Liver (tissue), 9 donors: ENCODE measurements around the gene SLC26A11. TPM values are rescaled to one million over a fixed set of nuclear protein-coding genes. Genes with fewer than 3 reads are reported as not detected.

Source experiments
- DNase-seq: peaks from one replicate; pipeline ENCODE4 v3.0.0-alpha.2; 2017; ENCODE audit warnings: low spot score
- H3K27ac ChIP-seq, 2 donors: one replicate each; pipeline ENCODE4 v1.7.0; 2013; ENCODE audit warnings: inconsistent platforms in 2 of 2, low read length in 2 of 2, control low read depth in 1 of 2, low read depth in 1 of 2, mild to moderate bottlenecking in 1 of 2
- H3K27me3 ChIP-seq, 4 donors: one replicate each; pipeline versions ENCODE4 v1.6.1 to v1.7.0; 2013; ENCODE audit warnings: low read length in 3 of 4, inconsistent platforms in 1 of 4, mild to moderate bottlenecking in 1 of 4, moderate library complexity in 1 of 4; ENCODE audit not compliant: control insufficient read depth in 4 of 4, insufficient read depth in 4 of 4
- H3K36me3 ChIP-seq, 4 donors: one replicate each; pipeline versions ENCODE4 v1.6.1 to v1.7.0; 2013; ENCODE audit warnings: low read length in 3 of 4, mild to moderate bottlenecking in 3 of 4, low read depth in 1 of 4, moderate library complexity in 1 of 4; ENCODE audit not compliant: control insufficient read depth in 4 of 4, insufficient read depth in 3 of 4
- H3K4me1 ChIP-seq, 4 donors: one replicate each; pipeline versions ENCODE4 v1.6.1 to v1.7.0; 2013; ENCODE audit warnings: low read length in 3 of 4, mild to moderate bottlenecking in 3 of 4, moderate library complexity in 1 of 4; ENCODE audit not compliant: control insufficient read depth in 4 of 4, insufficient read depth in 4 of 4
- H3K4me3 ChIP-seq, 3 donors: one replicate each; pipeline versions ENCODE4 v1.6.1 to v1.7.0; 2013; ENCODE audit warnings: low read length in 3 of 3, control low read depth in 1 of 3, low read depth in 1 of 3, mild to moderate bottlenecking in 1 of 3
- H3K9ac ChIP-seq, 2 donors: one replicate each; pipeline ENCODE4 v1.7.0; 2013; ENCODE audit warnings: low read length in 2 of 2, mild to moderate bottlenecking in 2 of 2, moderate library complexity in 2 of 2, control low read depth in 1 of 2, low read depth in 1 of 2
- H3K9me3 ChIP-seq, 4 donors: one replicate each; pipeline versions ENCODE4 v1.6.1 to v1.7.0; 2013; ENCODE audit warnings: low read length in 3 of 4; ENCODE audit not compliant: control insufficient read depth in 4 of 4
- ATF3 ChIP-seq: IDR thresholded peaks from 2 replicates; pipeline ENCODE4 v1.6.1; 2016; ENCODE audit warnings: antibody characterized with exemption
- CTCF ChIP-seq: fragments of 150-350 bp; IDR thresholded peaks from 2 replicates; pipeline ENCODE4 v1.5.1; 2017; ENCODE audit warnings: improper control_type of control experiment, low read depth, low read length; ENCODE audit not compliant: missing input control
- FOXA1 ChIP-seq: IDR thresholded peaks from 2 replicates; pipeline ENCODE4 v1.6.1; 2016; ENCODE audit warnings: antibody characterized with exemption
- FOXA2 ChIP-seq: IDR thresholded peaks from 2 replicates; pipeline ENCODE4 v1.6.1; 2016; ENCODE audit warnings: antibody characterized with exemption
- HNF4A ChIP-seq, 2 donors: conservative IDR thresholded peaks; 2 replicates each; pipeline ENCODE4 v1.6.1; 2016; ENCODE audit warnings: antibody characterized with exemption in 2 of 2, mild to moderate bottlenecking in 2 of 2
- JUND ChIP-seq, 2 donors: IDR thresholded peaks; 2 replicates each; pipeline ENCODE4 v1.6.1; 2016; ENCODE audit warnings: antibody characterized with exemption in 2 of 2
- MAX ChIP-seq: IDR thresholded peaks from 2 replicates; pipeline ENCODE4 v1.6.1; 2016; ENCODE audit warnings: antibody characterized with exemption
- NR2F2 ChIP-seq: IDR thresholded peaks from 2 replicates; pipeline ENCODE4 v1.6.1; 2016; ENCODE audit warnings: antibody characterized with exemption
- RAD21 ChIP-seq, 2 donors: IDR thresholded peaks; 2 replicates each; pipeline ENCODE4 v1.6.1; 2016; ENCODE audit warnings: antibody characterized with exemption in 2 of 2, mild to moderate bottlenecking in 2 of 2
- REST ChIP-seq: IDR thresholded peaks from 2 replicates; pipeline ENCODE4 v1.6.1; 2016; ENCODE audit warnings: antibody characterized with exemption, mild to moderate bottlenecking
- RXRA ChIP-seq, 2 donors: IDR thresholded peaks; 2 replicates each; pipeline ENCODE4 v1.6.1; 2017 to 2018; ENCODE audit warnings: antibody characterized with exemption in 2 of 2, mild to moderate bottlenecking in 1 of 2
- SP1 ChIP-seq: IDR thresholded peaks from 2 replicates; pipeline ENCODE4 v1.6.1; 2018; ENCODE audit warnings: antibody characterized with exemption, mild to moderate bottlenecking
- YY1 ChIP-seq: IDR thresholded peaks from 2 replicates; pipeline ENCODE4 v1.6.1; 2016; ENCODE audit warnings: antibody characterized with exemption, mild to moderate bottlenecking
- WGBS: extraction: QIAGEN DNeasy Blood & Tissue Kit; methylation state at CpG from one replicate; pipeline ENCODE4 v1.1.7; 2013; 5-methylcytosine and 5-hydroxymethylcytosine counted together
- polyA plus RNA-seq, 2 donors: library from polyadenylated mRNA; stranded (reverse) in 1 of 2; unstranded in 1 of 2; fragments of 200-250 nt in 1 of 2; fragments of >200 nt in 1 of 2; fragmentation: Nextera tagmentation in 1 of 2; extraction: Ambion mirVana in 1 of 2; gene quantifications; one replicate each; pipeline versions ENCODE4 v1.2.1 to v1.2.3, GENCODE V29; 2013 to 2015
- total RNA-seq, 2 donors: library from RNA; depleted of rRNA; stranded (reverse); fragments of >200 nt; gene quantifications; one replicate each; pipeline ENCODE4 v1.2.3, GENCODE V29; 2014
- donor health status: healthy.
- donor health status: healthy.
- donor health status: healthy.
- donor health status: healthy.
- donor health status: healthy.

Gene SLC26A11
- total and polyA plus RNA-seq, 4 donors, result 3.3 to 8.2 (median 5.6) TPM

GRCh38 chr17:80283116-80283852, 63.1 kb downstream of the SLC26A11 start:
- Histone ChIP-seq H3K27me3 (no peaks in the 10 kb centered on the region), H3K36me3 (peaks cover 2 to 21% (median 9%) of the 10 kb centered on the region in 4 donors), H3K9me3 (no peaks in the 10 kb centered on the region), H3K4me1 (no peaks in the 10 kb centered on the region), H3K9ac (no peak overlapping the region), H3K27ac (no peak overlapping the region), H3K4me3 (no peak overlapping the region)
- TF ChIP-seq RXRA (IDR thresholded peaks at IDR 0.05) (no peak), RAD21 (IDR thresholded peaks at IDR 0.05) (no peak), CTCF (no peak), REST (no peak), FOXA1 (no peak), SP1 (no peak), HNF4A (conservative IDR thresholded peaks at IDR 0.05) (no peak), FOXA2 (no peak), JUND (IDR thresholded peaks at IDR 0.05) (no peak), ATF3 (no peak)
- 89% methylated on average over 19 of the region's 19 CpGs for WGBS
- no peak for DNase-seq

GRCh38 chr17:80284631-80285030, 64.4 kb downstream of the SLC26A11 start:
- Histone ChIP-seq H3K27me3 (no peaks in the 10 kb centered on the region), H3K9me3 (no peaks in the 10 kb centered on the region), H3K4me3 (no peak overlapping the region), H3K36me3 (peaks cover 4 to 24% (median 15%) of the 10 kb centered on the region in 4 donors), H3K27ac (no peak overlapping the region), H3K4me1 (no peaks in the 10 kb centered on the region), H3K9ac (no peak overlapping the region)
- 93% methylated on average over 11 of the region's 11 CpGs for WGBS
- DNase-seq, result no peak
- TF ChIP-seq CTCF (no peak), YY1 (no peak), HNF4A (conservative IDR thresholded peaks at IDR 0.05) (no peak), ATF3 (no peak), NR2F2 (no peak), REST (no peak), MAX (no peak)
